Measurements from ENCODE around the gene FIBCD1.

DNA sequence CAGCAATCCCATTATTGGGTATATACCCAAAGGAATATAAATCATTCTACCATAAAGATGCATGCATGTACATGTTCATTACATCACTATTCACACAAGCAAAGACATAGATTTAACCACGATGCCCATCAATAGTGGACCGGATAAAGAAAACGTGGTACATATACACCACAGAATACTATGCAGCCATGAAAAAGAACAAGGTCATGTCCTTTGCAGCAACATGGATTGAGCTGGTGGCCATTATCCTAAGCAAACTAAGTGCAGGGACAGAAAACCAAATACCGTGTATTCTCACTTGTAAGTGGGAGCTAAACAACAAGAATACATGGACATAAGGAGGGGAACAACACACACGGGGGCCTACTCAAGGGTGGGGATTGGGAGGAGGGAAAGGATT, 36.1 kb upstream of the FIBCD1 start:
- TF ChIP-seq, protein P1, sequence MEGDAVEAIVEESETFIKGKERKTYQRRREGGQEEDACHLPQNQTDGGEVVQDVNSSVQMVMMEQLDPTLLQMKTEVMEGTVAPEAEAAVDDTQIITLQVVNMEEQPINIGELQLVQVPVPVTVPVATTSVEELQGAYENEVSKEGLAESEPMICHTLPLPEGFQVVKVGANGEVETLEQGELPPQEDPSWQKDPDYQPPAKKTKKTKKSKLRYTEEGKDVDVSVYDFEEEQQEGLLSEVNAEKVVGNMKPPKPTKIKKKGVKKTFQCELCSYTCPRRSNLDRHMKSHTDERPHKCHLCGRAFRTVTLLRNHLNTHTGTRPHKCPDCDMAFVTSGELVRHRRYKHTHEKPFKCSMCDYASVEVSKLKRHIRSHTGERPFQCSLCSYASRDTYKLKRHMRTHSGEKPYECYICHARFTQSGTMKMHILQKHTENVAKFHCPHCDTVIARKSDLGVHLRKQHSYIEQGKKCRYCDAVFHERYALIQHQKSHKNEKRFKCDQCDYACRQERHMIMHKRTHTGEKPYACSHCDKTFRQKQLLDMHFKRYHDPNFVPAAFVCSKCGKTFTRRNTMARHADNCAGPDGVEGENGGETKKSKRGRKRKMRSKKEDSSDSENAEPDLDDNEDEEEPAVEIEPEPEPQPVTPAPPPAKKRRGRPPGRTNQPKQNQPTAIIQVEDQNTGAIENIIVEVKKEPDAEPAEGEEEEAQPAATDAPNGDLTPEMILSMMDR (IDR thresholded peaks at IDR 0.05), result no peak
- no peak for TF ChIP-seq POLR2A (IDR thresholded peaks at IDR 0.05)
